GM12872 (cell line): ENCODE results near the gene COBLL1.

Experiments used
- CTCF ChIP-seq: IDR thresholded peaks from 3 replicates; pipeline ENCODE4 v1.5.1; 2011; ENCODE audit warnings: low read depth, mild to moderate bottlenecking, low read length, moderate library complexity; ENCODE audit not compliant: insufficient read depth

The COBLL1 gene

GRCh38 chr2:164841719-164842623, at the start of gene COBLL1:
TSS of gene COBLL1 (minus strand) at chr2:164841823. CDS start at chr2:164841196, 627 bp downstream.
- TF ChIP-seq CTCF, result peak; percentile 77

- no peak for TF ChIP-seq CTCF
Measured at GRCh38 chr2:164890544-164890943, 48.9 kb upstream of the COBLL1 start.

GRCh38 chr2:164888592-164888991, 47.0 kb upstream of the COBLL1 start:
- no peak for TF ChIP-seq CTCF

- no peak for TF ChIP-seq CTCF
Measured at GRCh38 chr2:164887434-164888144, 46.0 kb upstream of the COBLL1 start.

- TF ChIP-seq CTCF, result no peak
Measured at GRCh38 chr2:164882276-164882675, 40.7 kb upstream of the COBLL1 start.

- TF ChIP-seq CTCF, result no peak
Measured at GRCh38 chr2:164881524-164881923, 39.9 kb upstream of the COBLL1 start.

GRCh38 chr2:164879901-164880535, 38.4 kb upstream of the COBLL1 start:
- TF ChIP-seq CTCF, result no peak
